Stomach (tissue), 4 donors: ENCODE data around the gene RCBTB1.

ENCODE experiments used
- EP300 ChIP-seq: sonication (generic); formaldehyde crosslinking; IDR thresholded peaks from one replicate; pipeline ENCODE4 v1.6.1; 2017; ENCODE audit warnings: antibody characterized with exemption
- POLR2AphosphoS5 ChIP-seq, 3 donors: sonication (generic); formaldehyde crosslinking; IDR thresholded peaks; one replicate each; pipeline ENCODE4 v1.6.1; 2016; ENCODE audit warnings: antibody characterized with exemption in 3 of 3

GRCh38 chr13:49571299-49572240, 13.8 kb downstream of the RCBTB1 start:
- TF ChIP-seq POLR2AphosphoS5 (IDR thresholded peaks at IDR 0.05) (no peak), EP300 (no peak)
